HL-60/S4 treated with phorbol 12-myristate 13-acetate at 8.2 ng/mL for 4 days and 3 days (cell line): ENCODE measurements around the gene ITGB2.
"Not testable (repeated sequence)": the region's sequence is repeated elsewhere in the genome, so short reads cannot be mapped to it uniquely, and the experiment has no call there.

Experiments
- in situ Hi-C: fragments of 300-500 bp; cut with MboI; formaldehyde crosslinking; loops from 2 replicates; pipeline ENCODE4 v1.15.0; 2022; ENCODE audit warnings: low sequenced_read_pairs

The ITGB2 gene

GRCh38 chr21:44912506-44913412 is 7.9 kb downstream of the ITGB2 start:
- in situ Hi-C loops = not testable (repeated sequence)

GRCh38 chr21:44912158-44912473 is 8.6 kb downstream of the ITGB2 start:
- in situ Hi-C loops = no loop called here

DNA sequence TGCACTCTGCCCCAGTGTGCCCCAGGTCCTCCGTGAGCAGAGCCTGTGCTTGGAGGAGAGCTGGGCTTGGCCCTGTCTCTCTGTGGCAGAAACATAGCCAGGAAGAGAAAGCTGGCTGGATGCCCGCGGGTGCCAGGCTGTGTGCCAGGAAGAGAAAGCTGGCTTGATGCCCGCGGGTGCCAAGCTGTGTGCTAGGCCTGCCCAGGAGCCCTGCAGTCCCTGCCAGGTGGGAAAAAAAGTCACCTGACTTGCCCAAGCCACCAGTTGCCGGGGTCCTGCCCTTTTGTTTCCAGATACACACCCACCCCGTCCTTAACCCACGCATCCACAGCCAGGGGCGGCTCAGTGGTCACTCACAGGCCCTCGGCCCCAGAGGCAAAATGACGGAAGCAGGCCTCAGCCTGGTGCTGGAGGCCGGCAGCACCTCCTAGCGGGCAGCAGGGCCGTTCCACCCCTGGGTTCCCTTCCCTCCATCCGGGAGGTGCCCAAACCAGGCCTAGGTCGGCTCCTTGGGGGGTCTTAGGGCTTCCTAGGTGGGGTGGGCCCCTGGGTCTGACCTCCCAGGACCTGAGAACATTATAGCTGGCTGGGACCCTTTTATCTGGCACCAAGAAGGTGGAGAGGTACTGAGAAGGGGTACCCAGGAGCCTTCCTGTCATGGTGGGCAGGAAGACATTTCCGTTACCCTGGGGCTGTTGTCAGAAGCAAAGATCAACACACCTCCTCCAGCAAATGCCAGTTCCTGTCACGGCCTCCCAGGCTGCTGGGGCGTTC is 9.1 kb downstream of the ITGB2 start:
- in situ Hi-C loops = no loop called here

- in situ Hi-C loops = no loop called here
Measured at GRCh38 chr21:44911068-44911383, 9.7 kb downstream of the ITGB2 start.

DNA sequence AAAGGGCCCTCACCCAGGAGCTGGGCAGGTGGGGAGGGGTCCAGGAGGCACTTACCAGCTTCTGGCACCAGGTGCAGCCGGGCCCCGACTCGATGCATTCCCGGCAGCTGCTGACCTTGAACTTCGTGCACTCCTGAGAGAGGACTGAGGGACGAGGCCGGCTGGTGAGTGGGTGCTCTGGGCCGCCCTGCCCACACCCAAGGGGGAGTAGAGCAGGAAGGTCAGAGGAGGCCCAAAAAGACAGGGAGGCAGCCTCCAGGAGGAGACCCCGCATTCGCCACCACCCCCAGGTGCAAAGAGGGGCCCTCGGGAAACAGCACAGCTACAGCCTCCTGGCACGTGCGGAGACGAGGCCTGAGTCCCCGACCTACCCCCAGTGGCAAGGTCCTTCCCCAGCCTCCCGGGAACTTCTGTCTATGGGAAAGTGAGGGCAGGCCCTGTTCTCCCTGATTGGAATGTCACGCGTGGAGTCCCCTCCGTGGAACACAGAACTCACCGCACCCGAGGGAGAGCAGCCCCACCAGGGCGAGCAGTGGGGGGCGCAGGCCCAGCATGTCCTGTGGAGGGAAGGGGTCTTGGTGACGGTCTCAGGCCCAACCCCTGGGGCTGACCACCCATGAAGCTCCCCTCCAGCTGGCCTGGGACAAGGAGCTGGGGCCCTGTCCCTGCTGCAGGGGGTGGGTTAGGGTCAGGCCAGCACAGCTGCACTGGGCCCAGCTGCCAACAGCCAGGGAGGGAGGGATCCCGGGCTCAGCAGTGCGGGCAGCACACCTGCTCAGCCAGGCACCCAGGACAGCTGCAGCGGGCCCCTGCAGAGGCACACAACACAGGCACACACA is 10.3 kb downstream of the ITGB2 start:
- in situ Hi-C loops = no loop called here

- in situ Hi-C loops = no loop called here
Measured at GRCh38 chr21:44909719-44910118, 11.0 kb downstream of the ITGB2 start.

DNA sequence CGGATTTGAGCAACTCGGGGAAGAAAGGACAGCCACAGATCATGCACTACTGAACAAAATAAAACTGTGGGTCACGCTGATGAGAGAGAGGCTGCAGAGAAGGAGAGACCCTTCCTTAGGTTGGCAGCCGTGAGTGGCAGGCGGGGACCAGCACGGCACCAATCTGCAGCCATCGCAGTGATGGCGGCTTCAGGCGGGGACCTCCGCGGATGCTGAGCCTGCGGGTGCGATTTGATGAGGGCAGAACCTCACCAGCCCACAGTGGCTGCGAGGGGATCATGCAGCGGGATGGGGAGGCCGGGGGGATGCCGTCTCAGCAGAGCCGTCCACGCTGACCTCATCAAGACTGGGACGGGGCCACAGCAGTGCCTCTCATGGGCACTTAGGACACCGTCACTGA is 11.8 kb downstream of the ITGB2 start:
- in situ Hi-C loops = no loop called here

- in situ Hi-C loops = no loop called here
Measured at GRCh38 chr21:44907966-44908895, 12.5 kb downstream of the ITGB2 start.

DNA sequence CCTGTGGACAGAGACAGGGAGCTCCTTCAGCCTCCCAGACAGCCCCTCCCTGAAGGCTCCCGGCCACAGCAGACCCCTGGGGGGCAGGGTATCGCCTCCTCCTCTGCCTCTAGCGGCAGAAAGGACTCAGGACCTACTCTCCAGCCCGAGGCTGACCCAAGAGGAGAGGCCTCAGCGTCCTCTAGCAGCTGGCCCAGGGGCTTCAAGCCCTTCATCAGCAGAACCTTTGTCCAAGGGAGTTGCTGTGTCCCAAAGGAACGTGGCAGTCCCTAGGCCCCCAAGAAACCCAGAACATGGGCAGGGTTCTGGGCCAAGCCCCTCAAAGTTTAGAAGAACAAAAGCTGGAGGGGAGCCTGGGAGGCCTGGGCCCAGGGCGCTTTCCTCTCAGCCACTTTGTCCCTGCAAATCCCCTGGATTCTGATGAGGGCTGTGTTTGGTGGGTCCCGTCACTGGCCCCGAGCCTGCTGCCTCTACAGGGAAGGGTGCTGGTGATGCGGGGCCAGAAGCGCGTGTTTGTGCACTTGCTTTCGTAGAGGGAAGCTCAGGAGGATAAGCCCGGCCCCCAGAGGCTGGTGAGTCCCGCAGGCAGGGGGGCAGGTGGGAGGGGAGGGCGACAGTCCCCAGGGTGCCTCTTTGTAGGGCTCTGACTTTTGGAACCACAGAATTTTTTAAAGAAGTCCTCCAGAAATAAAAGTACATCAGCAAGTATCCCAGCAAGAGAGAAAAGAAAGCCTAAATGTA is 13.3 kb downstream of the ITGB2 start:
- in situ Hi-C loops = no loop called here

DNA sequence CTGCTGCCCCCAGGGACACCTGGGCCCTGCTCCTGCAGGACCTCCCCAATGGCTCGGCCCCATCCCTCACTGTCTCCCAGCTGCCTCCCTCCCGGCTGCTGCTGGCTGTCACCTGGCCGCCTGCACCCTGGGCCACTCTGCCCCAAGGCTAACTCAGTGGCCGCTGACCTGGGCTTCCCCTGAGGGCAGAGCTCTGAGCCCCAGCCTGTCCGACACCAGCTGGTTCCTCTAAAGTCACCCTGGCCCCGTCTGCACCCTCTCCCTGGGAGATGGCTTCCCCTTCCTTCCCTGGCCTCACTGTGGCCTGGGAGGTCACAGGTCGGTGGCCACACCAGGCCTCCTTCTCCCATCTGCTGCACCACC is 15.0 kb downstream of the ITGB2 start:
- in situ Hi-C loops = no loop called here

DNA sequence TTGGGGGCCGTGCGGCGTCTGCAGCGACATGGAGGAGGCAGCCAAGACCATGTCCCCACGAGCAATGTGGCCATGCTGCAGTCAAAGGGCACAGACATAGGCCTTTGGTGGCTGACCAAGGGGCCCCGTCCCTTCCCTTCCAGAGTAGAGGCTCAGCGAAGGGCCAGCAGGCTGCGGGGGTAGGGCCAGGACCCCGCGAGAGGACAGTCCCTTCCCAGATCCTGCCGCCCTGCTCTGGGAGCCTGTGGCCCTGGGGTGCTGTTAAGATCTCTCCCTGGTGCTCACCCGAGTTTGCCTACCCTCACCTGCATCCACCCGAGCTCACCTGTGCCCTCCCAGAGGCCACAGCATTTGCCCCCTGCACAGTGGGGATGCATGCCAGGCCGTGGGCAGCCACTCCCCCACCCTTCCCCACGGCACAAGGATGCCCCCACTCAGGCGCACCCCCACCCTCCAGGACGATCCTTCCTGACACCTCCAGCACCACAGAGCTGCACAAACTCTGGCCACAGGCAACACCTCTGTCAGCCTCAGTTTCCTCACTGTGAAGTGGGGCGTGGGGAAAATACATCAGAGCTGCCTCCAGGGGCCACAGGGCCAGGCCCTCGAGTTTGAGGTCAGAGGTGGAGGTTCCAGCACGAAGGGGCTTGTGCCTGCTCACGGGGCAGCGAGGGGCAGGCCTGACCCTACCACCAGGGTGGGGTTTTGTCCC is 15.5 kb downstream of the ITGB2 start:
- in situ Hi-C loops = no loop called here

DNA sequence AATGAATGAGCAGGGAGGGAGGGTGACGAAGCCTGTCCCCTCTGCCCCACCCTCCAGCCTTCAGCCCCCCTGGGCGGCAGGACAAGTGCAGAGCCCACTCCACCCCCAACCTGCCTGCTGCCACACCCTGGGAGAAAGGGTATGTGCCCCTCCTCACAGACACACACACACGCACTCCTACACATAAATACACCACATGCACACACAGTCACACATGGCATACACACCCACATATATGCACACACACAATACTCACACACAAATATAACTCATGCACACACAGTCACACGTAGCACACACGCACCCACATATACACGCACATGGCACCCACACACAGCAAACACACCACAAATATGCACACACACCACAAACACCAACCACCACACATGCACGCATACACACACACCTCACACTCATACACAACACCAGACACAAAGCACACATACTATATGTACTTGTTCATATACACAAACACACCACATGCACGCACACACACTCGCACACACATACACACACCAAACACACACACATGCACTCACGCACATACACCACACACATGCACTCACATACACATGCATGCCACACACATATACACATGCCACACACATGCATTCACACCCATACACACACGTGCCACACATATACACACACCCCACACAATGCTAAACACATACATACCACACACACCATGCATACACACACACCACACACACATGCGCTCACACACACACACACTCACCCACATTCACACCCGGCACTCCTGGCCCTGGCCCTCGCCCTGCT is 16.4 kb downstream of the ITGB2 start:
- in situ Hi-C loops = no loop called here

DNA sequence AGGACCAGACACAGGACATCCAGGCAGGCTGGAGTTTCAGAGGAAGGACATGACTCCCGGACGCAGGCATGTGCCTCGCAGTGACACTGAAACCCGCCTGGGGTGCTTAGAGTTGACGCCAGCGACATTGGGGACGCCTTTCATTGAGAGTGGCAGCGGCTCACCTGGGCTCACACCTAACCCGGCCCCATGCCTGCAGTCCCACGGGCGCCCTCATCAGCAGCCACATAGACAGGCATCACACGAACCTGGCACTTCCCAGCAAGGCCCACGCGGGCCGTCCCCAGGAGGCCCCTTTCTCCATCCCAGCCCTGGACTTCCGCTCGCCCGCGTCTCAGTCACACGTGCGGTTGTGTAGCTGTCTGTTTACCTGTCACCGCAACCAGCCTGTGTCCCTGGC is 17.0 kb downstream of the ITGB2 start:
- in situ Hi-C loops = no loop called here

DNA sequence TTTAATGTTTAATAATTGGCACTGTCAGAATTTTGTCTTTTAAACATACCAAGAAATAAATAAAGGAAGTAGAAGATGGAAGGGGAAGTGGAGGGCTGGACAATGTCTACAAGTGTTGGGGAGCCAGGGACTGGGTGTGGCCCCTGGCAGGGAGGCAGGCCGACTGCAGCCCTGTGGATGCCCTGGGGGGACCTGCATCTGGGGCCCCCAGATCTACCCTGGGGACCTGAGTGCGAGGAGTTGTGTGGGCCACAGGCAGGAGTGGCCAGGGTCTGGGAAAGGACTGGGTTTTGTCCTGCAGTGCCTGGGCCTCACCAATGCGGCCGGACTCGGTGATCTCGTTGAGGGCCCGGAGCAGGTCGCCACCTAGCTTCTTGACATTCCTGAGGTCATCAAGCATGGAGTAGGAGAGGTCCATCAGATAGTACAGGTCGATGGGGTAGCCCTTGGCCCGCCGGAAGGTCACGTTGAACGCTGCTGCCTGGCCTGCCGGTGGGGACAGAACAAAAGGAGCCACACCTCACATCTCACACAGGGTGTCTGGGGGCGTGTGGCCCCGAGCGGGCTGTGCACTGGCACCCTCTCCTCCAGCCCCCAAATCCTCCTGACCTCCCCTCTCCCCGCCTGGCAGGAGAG is 17.5 kb downstream of the ITGB2 start:
- in situ Hi-C loops = no loop called here

- in situ Hi-C loops = no loop called here
Measured at GRCh38 chr21:44902268-44903049, 18.2 kb downstream of the ITGB2 start.

DNA sequence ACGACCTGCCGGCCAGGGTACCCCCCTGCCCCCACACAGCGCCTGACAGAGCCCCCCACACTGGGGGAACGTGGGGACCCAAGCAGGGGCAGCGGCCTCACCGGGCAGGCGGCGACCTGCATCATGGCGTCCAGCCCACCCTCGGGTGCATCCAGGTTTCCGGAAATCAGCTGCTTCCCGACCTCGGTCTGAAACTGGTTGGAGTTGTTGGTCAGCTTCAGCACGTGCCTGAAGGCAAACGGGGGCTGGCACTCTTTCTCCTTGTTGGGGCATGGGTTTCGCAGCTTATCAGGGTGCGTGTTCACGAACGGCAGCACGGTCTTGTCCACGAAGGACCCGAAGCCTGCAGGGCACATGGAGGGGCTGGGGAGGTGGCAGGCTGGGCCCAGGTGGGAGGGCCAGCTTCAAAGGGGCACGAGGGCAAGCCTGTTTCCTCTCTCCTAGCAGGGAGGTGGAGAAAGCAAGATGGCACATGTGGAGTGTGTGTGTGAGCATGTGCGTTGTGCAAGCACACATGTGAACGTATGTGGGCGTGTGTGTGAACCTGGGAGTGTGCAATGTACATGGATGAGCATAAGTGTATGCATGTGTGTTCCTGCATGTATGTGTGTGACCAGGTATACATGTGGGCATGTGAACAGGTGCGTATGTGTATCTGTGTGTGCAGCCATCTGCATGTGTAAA is 19.2 kb downstream of the ITGB2 start:
- in situ Hi-C loops = no loop called here
